HG03025 (cell line): ENCODE data around the gene ATP2B2.

ENCODE experiments used
- ATAC-seq: cut with Tn5 transposase; IDR thresholded peaks from one replicate; pipeline ENCODE4 v1.9.1; 2021; ENCODE audit warnings: mild to moderate bottlenecking, moderate library complexity; ENCODE audit not compliant: unreplicated experiment, low FRiP score

ATP2B2 gene

GRCh38 chr3:10530241-10530640 lies 24.9 kb upstream of the ATP2B2 start:
- no peak for ATAC-seq

DNA sequence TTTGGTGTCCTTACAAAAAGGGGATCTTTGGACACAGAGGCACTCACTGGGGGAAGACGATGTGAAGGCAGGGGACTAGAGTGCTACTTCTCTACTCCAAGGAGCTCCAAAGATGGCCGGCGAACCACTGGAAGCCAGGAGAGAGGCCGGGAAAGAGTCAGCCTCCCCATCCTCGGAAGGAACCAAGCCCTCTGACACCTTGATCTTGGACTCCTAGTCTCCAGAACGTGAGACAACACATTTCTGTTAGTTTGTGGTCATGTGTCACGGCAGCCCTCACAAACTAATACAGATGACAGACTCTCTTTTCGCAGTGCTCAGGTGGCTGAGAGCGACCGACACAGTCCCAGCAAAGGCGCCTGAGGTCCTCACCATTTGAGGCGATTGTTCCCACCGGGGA lies 24.4 kb upstream of the ATP2B2 start:
- ATAC-seq: no peak

GRCh38 chr3:10528046-10528445 lies 22.7 kb upstream of the ATP2B2 start:
- no peak for ATAC-seq

DNA sequence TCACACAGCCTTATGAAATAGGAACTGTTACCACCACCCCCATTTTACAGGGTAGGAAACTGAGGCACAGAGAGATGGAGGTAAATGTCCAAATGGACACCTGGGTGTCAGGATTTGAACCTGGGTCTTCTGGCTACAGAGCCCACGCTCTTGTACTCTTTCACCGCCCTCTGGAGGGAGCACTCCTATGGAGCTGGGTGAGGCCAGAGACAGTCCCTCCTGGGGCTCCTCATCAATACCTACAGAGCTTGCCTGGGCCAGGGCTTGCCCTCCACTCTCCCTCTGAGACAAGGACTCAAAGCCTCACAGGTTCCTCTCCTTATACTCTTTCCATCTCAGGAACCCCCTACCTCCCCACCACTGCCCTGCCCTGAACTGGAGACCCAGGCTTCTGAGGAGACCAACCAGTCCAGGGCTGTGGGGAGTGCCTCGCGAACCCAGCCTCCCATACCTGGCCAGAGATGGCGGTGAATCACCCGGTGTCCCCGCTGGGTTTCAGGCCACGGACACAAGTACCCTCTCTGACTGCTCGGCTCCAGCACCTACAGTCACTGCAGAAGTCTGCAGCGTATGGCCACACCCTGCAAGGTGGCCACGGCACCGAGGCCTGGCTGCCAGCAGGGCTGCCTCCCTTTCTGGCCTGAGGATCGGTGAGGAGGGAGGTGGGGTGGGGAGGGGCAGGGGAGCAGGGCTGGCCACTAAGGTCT lies 22.1 kb upstream of the ATP2B2 start:
- ATAC-seq: no peak

GRCh38 chr3:10526366-10526765 lies 21.0 kb upstream of the ATP2B2 start:
- no peak for ATAC-seq

DNA sequence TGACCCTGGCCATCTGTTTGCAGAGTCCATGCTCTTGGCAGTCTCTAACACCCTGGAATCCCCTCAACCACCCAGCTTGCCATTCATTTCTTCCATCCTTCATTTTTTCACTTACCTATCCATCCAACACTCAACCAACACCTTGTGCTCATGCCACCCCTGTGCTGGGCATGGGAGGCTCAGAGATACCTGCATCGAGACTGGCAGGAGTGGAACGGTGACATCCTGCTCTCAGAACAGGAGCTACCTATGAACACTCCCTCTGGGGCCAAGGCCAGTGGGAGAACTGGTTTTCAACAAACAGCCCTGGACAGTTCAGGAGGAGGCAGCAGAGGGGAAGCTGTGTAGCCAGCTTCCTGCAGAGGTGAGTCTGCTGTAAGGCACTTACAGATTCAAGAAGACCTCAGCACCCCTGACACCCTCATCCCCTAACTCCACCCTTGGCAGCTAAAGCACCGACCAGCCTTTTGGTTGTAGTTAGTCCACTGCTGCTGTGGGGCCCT lies 19.5 kb upstream of the ATP2B2 start:
- ATAC-seq: no peak

GRCh38 chr3:10524270-10524669 lies 18.9 kb upstream of the ATP2B2 start:
- no peak for ATAC-seq

- ATAC-seq: no peak
These were observed 18.2 kb upstream of the ATP2B2 start for GRCh38 chr3:10523561-10523960.

DNA sequence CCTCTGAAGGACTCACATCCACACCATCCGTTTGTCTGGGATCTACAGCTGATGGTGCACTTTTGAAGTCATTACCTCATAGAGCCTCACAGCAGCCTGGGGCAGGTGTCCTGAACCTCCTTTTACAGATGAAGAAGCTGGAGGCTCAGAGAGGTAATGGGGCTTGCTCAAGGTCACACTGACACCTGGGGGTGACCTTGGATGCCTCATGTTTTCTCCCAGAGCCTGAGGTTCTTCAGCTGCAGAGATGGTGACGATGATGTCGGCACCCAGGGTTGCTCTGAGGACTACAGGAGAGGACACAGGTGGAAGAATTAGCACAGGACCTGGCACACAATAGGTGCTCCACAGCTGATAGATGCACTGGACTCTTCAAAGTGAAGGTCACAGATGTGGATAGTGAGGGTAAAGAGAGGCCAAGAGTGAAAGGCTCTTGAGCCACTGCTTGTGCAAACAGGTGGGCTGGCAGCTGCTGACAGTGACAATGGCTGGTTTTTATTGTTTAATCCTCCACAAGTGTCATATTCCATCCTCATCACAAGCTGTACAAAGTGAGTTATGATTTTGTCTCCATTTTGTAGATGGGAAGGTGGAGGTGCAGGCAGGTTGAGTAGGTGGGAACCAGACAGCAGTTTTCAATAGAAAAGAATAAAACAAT lies 17.4 kb upstream of the ATP2B2 start:
- ATAC-seq: no peak

DNA sequence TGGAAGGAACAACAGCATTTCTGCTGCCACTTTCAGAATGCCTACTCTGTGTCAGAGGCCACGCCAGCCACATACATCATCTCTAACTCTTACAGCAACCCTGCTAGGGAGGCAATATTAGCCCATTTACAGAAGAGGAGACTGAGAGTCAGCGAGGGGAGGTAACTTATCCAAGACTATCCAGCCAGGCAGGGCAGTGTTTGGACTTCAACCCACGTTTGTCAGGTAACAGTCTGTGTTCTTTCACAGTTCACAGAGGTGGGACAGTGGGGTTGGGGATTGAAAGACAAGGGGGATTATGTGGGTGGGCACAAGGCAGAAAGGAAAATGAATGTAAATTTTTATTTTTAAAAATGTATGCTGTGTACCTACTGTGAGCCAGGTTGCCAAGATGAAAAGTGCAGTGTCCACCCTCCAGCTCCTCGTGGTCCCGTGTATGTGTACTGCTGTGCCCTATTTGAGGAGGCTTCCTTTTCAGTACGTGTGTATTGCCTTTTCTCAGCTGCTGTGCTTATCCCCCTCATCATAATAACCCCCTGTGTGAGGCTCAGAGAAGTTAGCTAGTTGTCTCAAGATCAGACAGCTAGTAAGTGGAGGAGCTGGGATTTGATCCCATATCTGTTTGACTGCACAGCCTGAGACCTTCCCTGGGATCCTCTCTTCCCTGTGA lies 16.5 kb upstream of the ATP2B2 start:
- ATAC-seq: no peak

- ATAC-seq: no peak
These were observed 14.7 kb upstream of the ATP2B2 start for GRCh38 chr3:10520072-10520471.

- ATAC-seq: no peak
These were observed 13.8 kb upstream of the ATP2B2 start for GRCh38 chr3:10519236-10519635.

DNA sequence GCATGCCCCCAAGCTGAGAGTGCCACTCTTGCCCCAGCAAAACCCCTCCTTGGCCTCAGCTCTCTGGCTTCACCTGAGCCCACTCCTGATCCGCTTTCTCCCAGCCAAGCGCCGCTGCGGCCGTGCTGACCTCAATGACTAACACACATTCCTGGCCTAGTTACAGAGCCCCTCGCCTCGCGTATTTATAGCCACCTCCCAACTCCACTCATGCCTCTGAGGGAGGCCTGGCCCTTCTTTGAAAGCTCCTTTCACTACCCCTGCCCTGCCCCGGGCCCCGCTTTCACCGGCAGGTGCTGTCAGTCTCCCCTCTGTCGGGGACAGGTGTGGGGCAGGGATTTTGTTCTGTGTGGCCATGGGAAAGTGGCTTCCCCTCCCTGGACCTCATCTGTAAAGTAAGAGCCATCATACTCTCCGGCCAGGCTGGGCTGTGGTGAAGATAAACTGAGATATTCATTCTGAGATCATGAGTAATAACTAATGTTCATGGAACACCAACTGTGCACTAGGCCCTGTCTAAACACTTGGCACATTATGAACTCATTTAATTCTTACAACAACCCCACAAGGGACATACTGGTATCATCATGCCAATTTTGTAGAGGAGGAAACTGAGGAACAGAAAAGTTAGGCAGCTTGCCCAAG lies 13.2 kb upstream of the ATP2B2 start:
- ATAC-seq: no peak

GRCh38 chr3:10517627-10518026 lies 12.2 kb upstream of the ATP2B2 start:
- ATAC-seq: no peak

DNA sequence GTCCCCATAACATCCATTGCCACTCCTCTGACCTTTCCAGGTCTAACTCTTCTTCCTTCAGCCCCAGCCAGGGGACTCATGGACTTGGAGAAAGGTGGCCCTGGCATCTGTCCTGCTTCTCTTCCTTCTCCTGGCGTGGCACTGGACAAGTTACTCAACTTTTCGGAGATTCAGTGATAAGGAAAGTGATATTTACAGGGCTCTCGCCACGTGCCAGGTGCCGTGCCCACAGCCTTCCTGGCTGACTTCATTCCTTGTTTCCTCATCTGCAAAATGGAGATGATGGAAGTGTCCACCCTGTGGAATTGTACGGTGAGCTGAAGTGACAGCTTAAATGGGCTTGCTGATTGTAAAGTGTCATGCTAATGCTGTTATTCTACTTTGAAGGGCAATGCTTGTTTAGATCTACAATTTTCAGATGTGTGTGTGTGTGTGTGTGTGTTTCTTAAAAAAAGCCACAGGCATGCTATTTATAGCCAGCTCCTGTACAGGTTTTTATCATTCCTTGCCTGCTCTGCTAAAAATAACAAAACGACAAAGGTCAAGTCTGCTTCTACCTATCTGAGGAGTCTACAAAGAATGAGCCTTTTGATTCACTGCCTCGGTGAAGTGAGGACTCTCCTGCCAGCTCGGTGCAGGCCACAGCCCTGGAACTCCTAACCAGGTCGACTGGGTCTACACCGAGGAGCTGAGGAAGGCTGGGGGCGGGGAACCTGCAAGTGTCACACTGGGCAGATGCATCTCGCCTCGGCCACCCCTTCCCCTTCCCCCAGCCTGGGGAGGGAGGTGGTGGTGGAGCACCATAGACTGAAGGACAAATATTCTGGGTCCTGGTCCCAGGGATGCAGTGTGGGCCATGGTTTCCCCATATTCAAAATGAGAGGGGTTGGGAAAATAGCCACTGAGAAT lies 11.4 kb upstream of the ATP2B2 start:
- ATAC-seq: no peak

DNA sequence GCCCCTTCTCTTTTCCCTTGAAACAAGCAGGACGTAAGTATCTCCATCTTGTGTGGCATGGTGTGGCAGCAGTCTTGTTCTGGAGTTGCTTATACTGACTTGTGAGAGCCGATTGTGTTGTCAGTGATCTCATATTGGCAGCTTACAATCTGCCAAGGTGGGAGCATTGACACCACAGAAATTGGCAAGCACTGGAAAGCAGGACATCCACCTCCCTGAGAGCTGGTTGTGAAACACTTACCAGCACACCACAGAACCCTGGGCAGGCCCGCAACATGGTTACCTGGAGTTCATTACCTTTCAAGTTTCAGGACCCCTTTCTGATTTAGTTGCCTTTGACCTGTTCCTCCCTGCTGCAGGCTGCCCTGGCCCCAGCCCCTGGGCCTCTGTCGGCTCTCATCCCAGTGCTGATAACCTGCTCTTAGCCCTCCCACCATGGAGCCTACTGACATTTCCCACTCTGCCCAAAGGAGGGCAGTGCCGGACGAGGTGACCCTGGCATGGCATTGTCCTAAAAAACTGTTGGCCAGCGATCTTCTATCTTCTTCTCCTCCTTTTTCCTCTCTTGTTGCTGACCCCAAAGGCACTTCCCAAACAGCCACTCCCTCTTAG lies 10.6 kb upstream of the ATP2B2 start:
- no peak for ATAC-seq

DNA sequence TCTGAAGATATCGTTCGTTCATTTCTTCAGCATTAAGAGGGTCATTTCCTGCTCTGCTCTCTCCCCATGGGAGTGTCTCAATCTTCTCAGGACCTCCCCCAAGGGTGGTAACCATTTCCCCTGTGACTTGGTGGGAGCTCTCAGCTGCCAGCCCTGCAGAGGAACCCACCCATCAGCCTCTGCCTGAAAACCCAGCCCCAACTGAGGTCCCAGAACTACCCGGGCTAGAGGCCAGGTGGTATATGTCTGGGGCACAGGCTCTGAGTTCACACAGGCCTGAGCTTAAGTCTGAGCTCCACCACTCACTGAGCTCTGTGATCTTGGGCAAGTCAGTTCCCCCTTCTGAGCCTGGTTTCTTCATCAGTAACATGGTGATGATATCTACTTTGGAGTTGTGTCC lies 10.0 kb upstream of the ATP2B2 start:
- no peak for ATAC-seq

DNA sequence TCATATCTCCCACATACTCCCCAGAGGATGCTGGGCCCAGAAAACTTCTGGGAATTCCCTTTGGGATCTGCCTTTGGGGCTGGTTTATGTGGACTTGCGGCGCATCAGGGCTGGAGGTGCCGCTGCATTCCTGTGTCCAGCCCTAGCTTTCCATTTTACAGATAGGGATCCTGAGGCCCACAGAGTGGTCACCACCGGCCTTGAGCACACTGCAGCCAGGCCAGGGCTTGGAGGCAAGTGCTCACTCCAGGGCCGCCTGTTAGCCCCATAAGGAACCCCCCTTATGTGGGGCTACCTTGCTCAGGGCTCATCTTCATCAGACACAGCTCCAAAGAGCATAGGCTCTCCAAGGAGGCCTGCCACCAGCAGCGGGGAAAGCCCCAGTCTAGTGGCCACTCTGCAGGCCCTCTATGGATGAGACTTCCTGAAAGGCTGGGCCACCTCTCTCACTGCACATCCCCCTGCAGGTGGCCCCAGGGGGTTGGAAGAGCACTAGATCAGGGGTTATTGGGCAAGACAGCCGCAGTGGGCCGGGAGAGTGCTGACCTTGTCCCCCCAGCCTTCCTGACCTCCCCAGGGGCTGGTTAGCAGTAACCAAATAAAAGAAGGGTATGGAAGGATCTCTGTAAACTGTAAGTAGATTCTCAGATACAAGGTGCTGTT lies 9.2 kb upstream of the ATP2B2 start:
- no peak for ATAC-seq

GRCh38 chr3:10513306-10513705 lies 7.9 kb upstream of the ATP2B2 start:
- ATAC-seq: no peak
